NT2/D1 (cell line): ENCODE measurements around the gene KCNH1.

Experiments
- SUZ12 ChIP-seq: IDR thresholded peaks from 2 replicates; pipeline ENCODE4 v1.6.1; 2011; ENCODE audit not compliant: insufficient read length, insufficient read depth; ENCODE audit errors: extremely low read depth
- YY1 ChIP-seq: IDR thresholded peaks from 2 replicates; pipeline ENCODE4 v1.6.1; 2011; ENCODE audit not compliant: insufficient read length, insufficient read depth

DNA sequence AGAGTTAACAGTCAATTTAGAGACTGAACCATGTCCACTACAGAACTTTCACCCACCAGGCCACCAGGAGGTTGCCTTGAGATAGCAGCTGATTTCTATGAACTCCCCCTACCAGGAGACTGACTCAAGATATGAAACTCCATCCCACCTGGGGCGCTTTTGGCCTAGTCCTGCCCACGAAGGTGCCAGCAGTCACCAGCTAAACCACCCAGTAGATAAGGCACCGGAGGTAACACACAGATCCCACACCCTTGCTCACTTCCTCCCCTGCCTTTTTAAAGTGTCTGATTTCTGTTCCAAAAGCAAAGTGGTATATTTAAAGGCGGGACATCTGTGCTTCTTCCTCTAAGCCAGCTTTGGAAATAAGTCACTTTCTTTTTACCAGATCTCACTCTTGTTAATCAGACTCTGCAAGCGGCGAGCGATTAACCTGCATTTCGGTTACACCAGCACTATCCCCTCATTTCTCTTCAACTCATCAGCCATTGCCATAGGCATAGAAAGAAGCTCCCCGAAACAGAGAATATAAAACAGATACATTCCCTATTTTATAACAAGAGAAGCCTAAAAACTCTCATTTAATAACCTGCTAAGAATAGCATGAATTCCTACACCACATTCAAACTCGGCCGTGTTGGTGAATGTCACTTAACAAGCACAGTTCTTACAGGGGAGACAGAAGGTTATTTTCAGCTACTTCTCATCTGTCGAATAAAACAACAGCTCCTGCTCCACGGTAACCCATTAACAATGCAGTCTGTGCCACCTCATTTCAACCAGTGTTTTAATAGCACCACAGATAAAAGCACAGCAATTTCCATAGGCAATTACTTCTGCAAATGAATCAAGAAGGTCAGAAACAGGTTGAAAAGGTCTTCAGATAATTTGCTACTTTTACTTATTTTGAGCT is 318.1 kb downstream of the KCNH1 start:
- TF ChIP-seq SUZ12: no peak
- no peak for TF ChIP-seq YY1
